Measurements from ENCODE around the gene ANKRD33B.
"Not testable (repeated sequence)": the region's sequence is repeated elsewhere in the genome, so short reads cannot be mapped to it uniquely, and the experiment has no call there.

ANKRD33B gene

DNA sequence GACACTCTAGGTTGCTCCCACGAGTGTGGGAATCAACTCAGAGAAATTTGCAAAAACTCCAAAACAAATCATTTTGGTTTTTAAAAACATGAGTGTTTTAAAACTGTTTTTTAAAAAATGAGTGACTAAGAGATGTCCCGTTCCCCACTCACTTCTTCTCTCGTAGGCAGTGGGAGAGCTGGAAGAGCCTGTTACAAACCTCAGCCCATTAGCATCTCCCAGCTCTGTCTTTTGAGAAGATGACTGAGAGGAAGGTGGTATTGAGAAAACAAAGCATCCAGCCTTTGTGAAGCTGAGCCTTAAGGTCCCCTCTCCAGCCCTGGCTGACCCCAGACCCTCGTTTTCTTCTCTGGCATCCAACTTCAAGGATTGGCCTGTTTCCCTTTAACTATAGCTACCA, 4.7 kb upstream of the ANKRD33B start:
- DNase-seq, result no peak

DNA sequence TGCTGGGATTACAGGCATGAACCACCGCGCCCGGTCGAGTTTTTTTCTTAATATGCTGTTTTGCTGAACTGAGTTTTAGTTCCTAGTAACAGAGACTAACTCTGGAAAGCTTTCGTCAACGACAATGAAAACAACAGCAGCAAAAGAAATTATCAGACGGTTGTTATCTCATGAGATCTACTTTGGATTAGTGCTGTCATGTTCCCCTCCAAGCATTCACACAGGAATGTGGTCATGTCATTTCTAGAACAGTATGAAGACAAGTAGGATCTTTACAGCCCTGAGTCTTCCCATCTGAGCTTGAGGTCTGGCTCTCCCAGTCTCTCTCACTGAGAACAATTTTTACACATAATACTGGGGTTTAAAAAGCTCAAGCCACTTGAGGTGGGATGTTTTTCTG, 4.0 kb upstream of the ANKRD33B start:
- DNase-seq, result no peak

DNA sequence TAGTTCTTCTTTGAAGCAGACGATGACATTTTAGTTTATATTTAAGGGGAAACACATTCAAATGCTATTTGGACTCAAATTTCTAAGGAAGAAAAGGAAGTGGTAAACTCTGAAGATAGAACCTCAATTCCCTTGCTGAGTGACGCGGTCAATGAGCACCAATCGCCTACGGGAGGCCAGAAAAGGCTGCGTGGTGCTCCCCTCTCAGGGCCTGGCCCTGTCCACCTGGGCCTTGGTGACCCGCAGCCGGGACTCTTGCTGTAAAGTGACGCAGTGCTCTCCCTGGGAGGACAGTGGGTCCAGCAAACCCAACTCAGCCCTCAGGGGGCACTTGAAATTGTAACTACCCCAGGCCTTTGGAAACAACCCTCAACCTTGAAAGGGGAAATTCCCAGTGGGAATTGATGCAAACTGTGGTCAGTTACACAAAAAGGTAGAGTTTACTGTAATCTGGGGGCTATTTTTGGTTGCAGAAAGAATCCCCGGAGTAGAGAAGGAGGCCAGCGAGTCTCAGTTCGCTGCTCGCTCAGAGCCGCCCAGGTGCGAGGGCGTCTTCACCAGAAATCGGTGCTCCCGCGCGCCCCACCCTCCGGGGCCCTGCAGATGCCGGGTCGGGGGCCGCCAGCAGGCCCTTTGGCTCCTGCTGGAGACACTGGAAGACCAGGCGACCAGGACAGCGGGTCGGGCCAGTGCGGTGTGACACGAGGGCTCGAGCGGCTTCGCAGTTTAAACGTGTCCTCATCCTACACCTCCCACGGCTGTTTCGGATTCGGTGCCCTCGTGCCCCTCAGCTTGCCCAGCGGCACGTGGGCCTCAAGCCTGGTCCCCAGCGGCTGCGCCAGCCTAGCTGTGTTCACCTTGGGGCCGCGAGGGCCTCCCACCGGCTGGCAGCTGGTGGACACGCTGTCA, 1.4 kb upstream of the ANKRD33B start:
- DNase-seq, result no peak

DNA sequence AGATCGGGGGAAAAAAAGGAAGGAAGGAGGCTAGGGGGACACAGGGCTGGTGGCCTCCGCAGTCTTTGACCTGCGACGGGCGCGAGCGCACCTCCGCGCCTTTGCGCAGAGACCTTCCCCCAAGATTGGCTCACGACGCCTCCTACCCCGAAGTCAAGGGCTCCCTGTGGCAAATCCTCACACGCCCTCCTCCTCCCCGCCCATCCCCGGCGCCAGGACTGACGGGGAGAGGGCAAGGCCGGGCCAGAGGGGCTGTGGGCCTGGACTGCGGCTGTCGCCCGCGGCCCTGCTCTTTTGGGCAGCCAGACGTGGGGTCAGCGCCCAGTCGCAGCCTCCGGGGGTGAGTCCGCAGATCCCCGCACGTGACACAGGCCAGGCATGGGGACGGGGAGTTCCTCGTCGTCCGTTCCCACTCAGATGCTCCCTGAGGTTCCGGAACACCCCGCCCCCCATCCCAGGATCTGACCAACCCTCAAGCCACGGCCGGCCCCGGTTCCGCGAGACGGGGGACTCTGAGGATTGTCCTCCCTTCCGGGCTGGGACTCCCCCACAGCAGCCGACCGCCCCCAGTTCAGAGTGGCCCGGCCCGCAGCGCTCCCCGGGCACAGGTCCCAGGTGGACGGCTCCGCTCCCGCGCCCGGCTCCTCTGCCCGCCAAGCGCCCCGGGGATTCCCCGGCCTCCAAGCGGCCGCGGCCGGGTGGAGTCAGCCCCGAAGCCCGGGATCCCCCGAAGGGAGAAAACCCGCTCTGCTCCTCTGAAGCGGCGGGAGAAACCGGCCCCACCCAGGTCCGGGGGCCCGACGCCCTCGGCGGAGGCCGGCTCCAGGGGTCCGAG, 543 bp upstream of the ANKRD33B start:
- no peak for DNase-seq

DNA sequence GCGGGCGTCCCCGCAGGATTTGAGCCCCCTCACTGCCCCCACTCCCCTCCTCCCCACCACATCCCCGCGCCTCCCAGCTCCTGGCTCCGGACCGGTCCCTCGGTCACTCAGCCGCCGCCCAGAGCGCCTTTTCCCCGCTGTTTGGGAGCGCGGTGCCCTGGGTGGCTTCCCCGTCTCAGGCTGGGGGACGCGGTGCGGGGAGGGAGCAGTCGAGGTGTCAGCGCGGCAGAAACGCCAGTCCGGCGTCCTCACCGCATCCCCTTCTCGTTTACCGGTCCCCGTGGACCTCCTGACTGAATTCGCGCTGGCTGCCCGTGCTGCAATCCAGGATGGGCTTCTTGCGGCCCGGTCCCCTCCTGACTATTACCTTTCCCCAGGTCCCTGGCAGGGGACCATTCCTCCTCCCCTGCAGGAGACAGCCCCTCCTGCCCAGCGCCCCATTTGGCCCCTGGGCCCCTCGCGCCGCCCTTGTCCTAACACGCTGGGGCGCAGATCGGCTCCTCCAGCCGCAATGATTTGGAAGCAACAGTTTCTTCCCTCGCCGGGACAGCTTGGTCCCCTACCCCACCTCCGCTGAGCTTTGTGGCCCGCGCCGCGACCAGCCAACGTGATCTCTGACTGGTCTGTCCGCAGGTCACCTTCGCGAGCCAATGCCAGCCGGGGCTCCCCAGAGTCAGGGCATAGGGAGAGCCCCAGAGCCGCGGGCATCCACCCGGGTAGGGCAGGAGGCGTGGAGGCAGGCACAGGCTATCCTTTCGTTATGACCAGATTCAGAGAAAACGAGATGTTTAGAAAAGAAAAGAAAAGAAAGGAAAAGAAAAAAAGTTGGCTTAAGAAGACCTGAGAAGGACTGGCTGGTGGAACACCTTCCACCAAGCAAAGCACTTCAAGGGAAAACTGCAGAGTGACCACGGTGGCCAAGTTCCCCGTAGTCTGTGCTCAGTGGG, 1.2 kb downstream of the ANKRD33B start:
- no peak for DNase-seq

DNA sequence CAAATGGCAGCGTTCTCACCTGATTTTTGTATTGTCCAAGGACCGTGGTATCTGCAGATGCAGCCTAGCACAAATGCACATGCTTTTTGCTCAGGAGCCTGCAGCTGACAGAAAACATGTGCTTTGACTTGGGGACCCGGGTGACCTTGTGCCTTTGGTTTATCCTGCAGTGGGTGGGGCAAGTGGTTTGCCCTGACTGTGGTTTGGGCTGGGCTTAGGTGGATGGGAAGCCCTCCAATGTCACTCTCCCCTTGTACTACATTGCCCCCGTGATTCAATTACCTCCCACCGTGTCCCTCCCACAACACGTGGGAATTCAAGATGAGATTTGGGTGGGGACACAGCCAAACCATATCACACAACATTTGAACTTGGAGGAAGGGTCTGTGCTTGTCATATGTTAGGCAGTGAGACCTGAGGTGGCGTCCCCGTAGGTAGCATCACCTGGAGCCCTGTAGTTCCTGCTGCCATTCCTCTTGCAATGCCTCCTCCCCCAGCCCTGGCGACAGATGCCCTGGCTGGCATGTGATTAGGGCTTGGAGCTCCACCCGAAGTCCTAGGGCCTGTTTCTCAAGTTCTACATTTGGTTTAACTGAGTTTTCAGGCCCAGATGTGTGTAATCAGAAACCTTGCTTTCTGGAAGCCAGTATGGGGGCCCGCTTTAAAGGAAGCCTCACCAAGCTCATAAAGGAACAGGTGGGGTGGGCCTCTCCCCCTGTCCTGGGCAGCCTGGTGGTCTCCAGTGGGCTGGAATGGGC, 2.1 kb downstream of the ANKRD33B start:
- no peak for DNase-seq

DNA sequence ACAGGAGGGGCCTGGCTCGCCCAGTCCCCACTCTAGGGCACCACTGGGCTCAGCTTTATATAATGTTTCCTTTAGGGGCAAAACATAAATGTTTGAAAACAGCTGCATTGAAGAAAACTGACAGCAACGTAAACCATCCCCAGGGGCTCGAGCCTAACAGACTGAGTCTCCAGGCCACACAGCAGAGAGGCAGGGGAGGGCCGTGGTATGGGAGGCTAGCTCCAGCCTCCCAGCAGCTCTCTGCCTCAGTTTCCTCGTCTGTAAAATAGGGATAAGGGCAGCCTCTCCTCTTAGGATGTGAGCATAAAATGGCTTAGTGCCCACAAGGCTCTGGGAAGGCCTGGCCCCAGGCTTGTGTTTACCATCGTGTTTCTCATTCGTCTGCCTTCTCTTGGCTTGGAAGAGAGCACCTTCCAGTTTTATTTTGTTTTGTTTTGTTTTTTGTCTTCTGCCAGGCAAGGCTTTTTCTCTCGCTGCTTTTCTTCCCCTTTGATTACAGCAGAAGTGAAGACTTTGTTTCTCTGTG, 2.7 kb downstream of the ANKRD33B start:
- no peak for DNase-seq

DNA sequence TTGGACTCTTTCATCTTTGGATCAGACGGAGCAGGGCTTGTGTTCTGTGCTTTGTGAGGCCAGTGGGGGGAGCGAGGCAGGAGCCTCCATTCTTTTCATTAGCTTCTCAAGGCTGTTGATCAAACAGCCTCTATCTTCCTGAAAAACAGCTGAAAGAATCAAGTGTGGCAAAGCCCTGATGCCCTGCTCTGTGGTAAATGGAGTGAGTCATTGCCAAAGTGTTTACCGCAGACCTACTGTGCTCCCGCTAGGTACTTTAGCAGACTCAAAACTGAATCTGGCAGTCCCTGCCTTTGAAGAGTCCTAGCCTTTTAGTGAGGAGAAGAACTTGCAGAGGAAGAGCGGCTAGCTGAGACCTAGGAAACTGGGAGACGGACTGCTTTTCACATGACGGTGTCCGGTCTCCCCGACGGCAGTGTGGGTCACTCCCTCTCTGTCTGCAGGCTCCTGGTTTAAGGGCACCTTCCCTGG, 3.3 kb downstream of the ANKRD33B start:
- DNase-seq, result no peak

DNA sequence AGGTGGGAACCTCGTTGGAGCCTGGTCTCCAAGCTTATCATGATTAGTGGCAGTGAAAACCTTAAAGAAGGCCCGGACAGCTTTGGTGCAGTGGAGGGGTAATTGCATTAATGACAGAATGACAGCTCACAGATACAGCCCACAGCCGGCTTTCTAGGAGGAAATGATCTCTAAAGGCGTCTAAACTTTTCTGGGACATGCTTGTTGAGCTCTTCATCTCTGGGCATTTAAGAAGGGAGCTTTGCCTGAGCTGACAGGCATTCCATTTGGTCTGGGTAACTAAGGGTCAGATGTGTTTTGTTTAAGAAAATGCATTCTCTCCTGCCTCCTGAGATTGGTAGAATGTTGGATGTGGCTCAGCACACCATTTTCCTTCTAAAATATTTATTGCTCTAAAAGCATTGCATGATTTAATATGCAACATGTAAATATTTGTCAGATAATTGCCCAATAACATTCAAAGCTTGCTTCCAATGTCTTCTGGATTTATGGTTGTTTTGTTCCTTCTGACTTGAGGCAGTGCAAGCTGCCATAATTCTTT, 4.0 kb downstream of the ANKRD33B start:
- DNase-seq, result peak; percentile 64

DNA sequence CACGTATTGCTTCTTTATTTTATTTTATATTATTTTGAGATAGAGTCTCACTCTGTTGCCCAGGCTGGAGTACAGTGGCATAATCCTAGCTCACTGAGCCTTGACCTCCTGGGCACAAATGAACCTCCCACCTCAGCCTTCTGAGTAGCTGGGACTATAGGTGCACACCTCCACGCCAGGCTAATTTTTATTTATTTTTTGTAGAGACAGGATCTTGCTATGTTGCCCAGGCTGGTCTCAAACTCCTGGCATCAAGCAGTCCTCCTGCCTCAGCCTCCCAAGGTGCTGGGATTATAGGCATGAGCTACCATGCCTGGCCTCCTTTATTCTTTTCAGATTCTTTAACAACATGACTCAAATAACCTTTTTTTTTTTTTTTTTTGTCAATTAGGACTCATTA, 6.7 kb downstream of the ANKRD33B start:
- not testable (repeated sequence) for DNase-seq

DNA sequence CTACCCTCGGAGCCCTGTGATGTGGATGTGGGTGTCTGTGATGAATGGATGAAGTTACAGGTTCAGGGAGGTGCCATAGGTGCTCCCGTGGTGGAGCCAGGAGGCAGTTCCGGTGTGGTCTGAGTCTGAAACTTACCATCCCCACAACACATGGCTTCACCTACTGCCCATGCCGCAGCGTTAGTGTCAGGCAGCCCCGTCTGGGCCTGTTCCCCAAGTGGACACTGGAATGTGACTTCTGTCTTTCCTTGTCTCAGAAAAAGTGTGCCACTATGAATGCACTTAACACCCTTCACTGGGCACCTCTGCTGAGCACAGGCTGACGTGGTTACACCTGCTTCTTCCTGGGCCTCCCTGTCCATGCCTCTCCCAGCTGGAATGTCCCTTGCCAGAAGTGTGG, 8.6 kb downstream of the ANKRD33B start:
- no peak for DNase-seq

DNA sequence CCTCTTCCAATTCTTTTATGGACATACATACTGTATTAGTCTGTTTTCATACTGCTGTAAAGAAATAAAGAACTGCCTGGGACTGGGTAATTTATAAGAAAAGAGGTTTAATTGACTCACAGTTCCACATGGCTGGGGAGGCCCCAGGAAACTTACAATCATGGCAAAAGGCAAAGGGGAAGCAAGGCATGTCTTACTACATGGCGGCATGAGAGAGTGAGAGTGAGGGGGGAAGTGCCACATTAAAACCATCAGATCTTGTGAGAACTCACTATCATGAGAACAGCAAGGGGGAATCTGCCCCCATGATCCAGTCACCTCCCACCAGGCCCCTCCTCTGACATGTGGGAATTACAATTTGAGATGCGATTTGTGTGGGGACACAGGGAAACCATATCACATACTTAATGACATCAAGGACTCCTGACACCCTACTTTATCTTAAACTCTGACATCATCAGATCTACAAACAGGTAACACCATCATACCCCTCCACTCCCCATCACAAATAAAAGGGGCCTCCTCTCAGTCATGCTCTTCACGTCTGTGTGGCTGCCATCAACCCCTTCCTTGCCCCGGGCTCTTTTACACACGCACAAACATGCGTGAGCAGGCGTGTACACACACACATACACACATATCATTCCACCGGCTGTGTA, 9.7 kb downstream of the ANKRD33B start:
- DNase-seq, result no peak

DNA sequence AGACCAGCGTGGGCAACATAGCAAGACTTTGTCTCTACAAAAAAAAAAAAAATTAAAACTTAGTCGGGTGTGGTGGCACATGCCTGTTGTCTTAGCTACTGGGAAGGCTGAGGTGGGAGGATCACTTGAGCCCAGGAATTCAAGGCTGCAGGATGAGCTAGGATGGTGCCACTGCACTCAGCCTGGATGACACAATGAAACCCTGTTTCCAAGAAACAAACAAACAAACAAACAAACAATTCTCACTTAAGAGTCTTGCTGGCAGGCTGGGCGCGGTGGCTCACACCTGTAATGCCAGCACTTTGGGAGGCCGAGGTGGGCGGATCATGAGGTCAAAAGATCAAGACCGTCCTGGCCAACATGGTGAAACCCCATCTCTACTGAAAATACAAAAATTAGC, 11.0 kb downstream of the ANKRD33B start:
- not testable (repeated sequence) for DNase-seq

DNA sequence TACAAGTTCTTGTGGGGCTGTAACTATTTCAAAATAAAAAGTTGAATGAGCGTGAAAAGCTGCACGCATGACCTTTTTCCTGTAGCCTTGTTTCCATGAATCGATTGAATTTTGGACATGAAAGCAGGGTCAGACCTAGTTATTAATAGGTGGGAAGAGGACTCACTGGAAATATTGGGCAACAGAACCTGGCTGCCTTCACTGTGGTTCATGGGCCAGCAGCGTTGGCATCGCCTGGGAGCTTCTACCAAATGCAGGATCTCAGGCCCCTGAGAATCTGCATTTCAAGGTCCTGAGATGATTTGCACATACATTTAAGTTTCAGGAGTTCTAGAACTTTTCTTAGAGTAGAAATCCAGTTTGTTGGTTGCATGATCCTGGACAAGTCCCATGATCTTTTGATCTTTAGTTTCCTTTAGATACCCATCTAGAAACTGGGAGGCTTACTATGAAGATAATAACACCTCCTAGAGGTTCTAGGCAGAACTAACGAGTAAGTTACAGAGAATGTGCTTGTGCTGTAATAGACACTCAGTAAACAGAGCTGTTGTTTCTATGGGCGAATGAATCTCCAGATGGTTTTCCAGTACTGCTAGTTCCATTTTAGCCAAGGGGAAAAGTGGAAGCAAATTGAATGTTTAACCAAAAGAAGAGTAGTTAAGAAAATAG, 12.4 kb downstream of the ANKRD33B start:
- no peak for DNase-seq

DNA sequence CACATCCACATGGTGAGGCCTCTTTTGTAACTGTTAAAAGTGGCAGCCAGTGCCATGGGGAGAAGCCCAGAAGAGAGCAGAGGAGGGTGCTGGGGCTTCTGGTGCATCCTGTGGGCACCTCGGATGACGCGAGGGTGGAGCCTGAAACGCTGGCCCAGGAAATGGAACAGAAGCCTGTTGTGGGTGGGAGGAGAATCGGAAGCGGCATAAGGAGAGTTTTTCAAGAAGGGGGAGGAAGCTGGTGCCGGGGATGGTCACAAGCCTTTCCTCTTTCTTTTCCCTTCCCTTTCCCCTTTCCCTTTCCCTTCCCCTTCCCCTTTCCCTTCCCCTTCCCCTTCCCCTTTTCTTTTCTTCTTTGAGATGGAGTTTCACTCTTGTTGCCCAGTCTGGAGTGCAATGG, 12.9 kb downstream of the ANKRD33B start:
- no peak for DNase-seq

DNA sequence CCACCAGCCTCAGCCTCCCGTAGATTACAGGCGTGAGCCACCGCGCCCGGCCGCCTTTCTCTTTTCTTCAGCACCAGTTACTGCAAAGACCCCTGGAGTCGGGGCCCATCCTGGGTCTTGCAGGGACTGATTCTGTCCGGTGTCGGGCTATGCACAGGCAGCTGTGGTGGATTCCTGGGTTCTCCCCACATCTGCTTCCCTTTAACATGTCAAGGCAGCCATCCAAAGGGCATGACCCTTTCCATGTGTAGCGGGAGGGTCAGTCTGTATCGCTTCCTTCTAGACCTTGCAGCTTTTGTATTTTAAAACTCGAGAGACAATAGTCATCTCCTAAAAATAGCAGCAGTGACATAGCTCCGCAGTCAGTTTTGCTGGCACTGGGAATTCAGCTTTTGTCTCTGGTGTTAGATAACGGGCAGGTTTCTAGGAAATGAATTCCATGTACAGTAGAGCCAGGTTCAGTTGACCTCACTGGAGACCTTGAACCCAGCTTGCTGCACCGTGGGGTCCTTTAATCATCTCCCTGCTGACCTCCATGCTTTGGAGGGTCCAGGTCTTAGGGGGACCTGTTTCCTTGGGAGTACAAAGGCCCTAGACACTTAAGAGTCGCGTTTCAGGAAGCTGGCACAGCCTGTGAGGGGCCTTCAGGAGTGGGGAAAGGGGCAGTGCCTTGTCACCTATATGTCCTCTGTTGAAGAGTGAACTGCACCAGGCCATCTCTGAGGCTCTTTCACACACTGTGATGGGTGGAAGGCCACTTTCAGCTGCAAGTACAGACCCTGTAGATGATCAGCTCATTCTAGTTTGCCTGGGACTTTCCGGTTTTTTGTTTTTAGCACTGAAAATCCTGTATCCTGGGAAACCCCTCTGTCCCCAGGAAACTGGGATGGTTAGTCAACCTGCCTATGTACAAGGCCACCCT, 13.8 kb downstream of the ANKRD33B start:
- DNase-seq, result no peak

DNA sequence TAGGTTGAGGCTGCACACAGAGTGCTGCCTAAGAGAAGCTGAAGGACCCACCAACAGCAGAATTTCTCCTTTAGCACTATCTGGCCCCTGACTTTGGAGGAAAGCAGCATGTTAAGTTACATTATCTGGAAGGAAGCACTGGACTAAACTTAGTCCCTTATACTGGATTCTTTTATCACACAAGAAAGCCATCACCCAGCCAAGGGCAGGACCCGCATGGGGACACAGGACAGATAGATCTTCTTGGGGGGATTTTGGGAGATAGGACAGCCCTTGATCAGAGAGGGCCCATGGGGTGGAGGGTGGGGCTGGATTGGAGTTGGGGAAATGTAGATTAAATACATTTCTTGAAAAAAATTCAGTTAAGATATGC, 14.4 kb downstream of the ANKRD33B start:
- no peak for DNase-seq

DNA sequence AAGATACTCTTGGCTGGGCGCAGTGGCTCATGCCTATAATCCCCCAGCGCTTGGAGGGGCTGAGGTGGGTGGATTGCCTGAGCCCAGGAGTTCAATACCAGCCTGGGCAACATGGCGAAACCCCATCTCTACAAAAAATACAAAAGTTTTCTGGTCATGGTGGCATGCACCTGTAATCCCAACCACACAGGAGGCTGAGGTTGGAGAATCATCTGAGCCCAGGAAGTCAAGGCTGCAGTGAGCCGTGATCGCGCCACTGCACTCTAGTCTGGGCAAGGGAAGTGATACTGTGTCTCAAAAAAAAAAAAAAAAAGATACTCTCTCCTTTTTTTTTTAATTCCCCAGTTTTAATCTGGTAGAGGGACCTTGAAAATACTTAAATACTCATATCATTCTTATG, 15.0 kb downstream of the ANKRD33B start:
- no peak for DNase-seq

Measured in fibroblast of skin of abdomen (primary cell).